Mucosa of rectum (tissue), 2 donors: ENCODE results near the gene USP3.

Experiments
- H3K27ac ChIP-seq, 2 donors: one replicate each; pipeline ENCODE4 v1.7.0; 2013; ENCODE audit warnings: inconsistent platforms in 2 of 2, low read depth in 2 of 2, low read length in 2 of 2
- H3K27me3 ChIP-seq, 2 donors: one replicate each; pipeline ENCODE4 v1.7.0; 2013; ENCODE audit warnings: low read length in 2 of 2; ENCODE audit not compliant: control insufficient read depth in 2 of 2, insufficient read depth in 2 of 2
- H3K36me3 ChIP-seq, 2 donors: one replicate each; pipeline ENCODE4 v1.7.0; 2013; ENCODE audit warnings: low read length in 2 of 2; ENCODE audit not compliant: control insufficient read depth in 2 of 2, insufficient read depth in 2 of 2
- H3K4me1 ChIP-seq, 2 donors: one replicate each; pipeline ENCODE4 v1.7.0; 2013; ENCODE audit warnings: low read length in 2 of 2, mild to moderate bottlenecking in 1 of 2; ENCODE audit not compliant: control insufficient read depth in 2 of 2, insufficient read depth in 2 of 2
- H3K4me3 ChIP-seq, 2 donors: one replicate each; pipeline ENCODE4 v1.7.0; 2013; ENCODE audit warnings: low read length in 2 of 2
- H3K9ac ChIP-seq, 2 donors: one replicate each; pipeline ENCODE4 v1.7.0; 2013; ENCODE audit warnings: low read length in 2 of 2, low read depth in 1 of 2, mild to moderate bottlenecking in 1 of 2
- H3K9me3 ChIP-seq, 2 donors: one replicate each; pipeline ENCODE4 v1.7.0; 2013; ENCODE audit warnings: low read length in 2 of 2; ENCODE audit not compliant: control insufficient read depth in 2 of 2
- donor health status: healthy.
- donor health status: Normal muscosa, but diverticular disease.

USP3 gene

DNA sequence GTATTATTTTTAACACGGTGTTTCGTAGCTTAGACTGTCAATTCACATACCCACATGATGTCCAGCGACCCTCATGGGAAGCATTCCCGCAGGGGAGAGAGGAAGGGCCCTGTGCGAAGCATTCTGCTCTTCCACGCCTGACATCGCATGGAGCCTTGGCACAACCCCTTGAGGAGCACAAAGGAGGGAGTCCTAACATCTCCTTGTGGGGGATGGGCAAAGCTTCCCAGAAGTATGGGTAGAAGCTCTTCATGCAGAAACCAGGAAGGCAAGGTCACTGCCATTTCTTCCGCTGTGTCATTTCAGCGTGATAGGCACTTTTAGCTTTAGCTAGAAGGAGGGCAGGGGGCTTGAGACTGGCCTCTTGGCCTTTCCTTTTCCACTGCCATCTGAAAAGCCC lies 28.7 kb upstream of the USP3 start:
- Histone ChIP-seq H3K27me3 (no peaks in the 10 kb centered on the region), H3K4me3 (no peak overlapping the region), H3K27ac (peak overlapping the region; percentile 23 to 39), H3K9me3 (no peaks in the 10 kb centered on the region), H3K4me1 (peaks cover 43% of the 10 kb centered on the region in 2 donors), H3K36me3 (no peaks in the 10 kb centered on the region), H3K9ac (no peak overlapping the region)

DNA sequence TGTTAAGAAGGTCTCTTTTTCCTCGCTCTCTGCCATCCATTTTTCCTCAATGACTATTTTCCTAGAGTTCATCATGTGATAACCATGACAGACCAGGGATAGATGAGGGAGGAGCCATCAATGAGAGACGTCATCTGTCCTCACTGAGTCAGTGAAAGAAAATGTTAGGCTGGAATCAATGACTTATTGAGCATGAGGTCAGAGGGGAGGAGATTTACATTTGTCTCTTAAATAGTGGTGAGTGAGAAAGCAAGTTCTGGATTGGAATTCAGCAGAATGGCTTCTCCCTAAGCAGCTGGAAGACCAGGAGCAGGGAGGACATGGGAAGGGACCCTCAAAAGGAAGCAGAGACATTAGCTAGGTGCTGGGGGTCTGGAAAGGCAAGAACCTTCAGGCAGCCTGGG lies 28.2 kb upstream of the USP3 start:
- Histone ChIP-seq H3K27ac (peak overlapping the region in 1 of 2 donors; percentile 23), H3K9me3 (no peaks in the 10 kb centered on the region), H3K27me3 (no peaks in the 10 kb centered on the region), H3K4me3 (no peak overlapping the region), H3K36me3 (no peaks in the 10 kb centered on the region), H3K9ac (no peak overlapping the region), H3K4me1 (peaks cover 43% of the 10 kb centered on the region in 2 donors)

GRCh38 chr15:63478243-63478642 lies 26.1 kb upstream of the USP3 start:
- H3K9me3 ChIP-seq, result no peaks in the 10 kb centered on the region
- H3K27ac ChIP-seq, result peak overlapping the region; percentile 9 to 11
- H3K4me1 ChIP-seq, result peaks cover 42% of the 10 kb centered on the region in 2 donors
- no peaks in the 10 kb centered on the region for H3K36me3 ChIP-seq
- H3K27me3 ChIP-seq, result no peaks in the 10 kb centered on the region
- H3K4me3 ChIP-seq, result no peak overlapping the region
- H3K9ac ChIP-seq, result no peak overlapping the region

DNA sequence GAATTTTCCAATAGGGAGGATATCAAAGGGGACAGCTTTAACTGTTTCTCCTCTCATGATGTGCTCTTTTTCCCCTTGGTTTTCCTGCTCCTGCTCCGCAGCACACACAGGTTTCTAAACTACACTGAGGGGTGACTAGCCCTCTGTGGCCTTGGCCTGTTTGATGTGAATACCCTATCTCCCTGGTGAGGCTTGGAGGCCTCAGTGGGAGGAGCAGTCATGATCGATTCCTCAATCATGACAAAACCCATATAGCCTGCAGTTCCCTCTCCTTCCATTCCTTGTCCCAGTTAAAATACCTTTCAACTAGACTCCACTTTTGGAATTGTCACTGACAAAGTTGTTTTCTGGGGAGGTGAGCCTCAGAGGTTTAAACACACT lies 24.0 kb upstream of the USP3 start:
- Histone ChIP-seq H3K9ac (no peak overlapping the region), H3K9me3 (no peaks in the 10 kb centered on the region), H3K27ac (peak overlapping the region; percentile 10 to 67), H3K27me3 (no peaks in the 10 kb centered on the region), H3K4me1 (peaks cover 22 to 32% of the 10 kb centered on the region in 2 donors), H3K4me3 (no peak overlapping the region), H3K36me3 (no peaks in the 10 kb centered on the region)

DNA sequence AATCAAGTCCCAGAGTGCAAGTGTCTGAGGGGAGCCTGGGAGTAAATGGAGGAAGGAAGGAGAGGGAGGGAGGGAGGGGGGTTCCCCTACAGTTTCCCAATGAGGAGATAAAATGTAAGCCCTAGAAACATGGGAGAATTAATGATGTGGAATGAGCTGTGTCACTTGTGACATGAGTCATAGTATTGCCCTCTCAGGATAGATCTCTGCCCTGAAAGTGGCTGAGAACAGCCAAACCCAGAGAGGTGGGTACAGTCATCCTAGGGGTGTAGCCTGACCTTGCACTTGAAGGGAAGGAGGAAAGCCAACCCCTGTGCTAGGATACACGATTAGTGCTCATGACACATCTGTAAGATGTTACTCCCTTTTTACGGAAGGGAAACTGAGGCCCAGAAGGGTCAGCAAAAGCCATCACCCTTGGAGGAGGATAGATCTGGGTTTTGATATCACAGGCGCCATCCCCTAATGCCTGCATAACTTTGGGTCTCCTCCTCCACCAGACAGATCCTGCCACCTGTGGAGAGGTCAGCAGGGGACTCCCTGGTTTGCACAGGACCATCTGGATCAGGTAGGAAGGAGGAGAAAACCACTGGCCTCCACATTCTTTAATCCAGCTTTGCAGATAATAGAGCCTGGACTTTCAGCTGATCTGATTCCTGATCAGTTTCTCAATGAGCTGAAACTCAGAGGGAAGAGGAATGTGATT lies 23.1 kb upstream of the USP3 start:
- Histone ChIP-seq H3K4me3 (no peak overlapping the region), H3K9ac (no peak overlapping the region), H3K27ac (no peak overlapping the region), H3K9me3 (no peaks in the 10 kb centered on the region), H3K4me1 (peaks cover 16 to 27% of the 10 kb centered on the region in 2 donors), H3K27me3 (no peaks in the 10 kb centered on the region), H3K36me3 (no peaks in the 10 kb centered on the region)

DNA sequence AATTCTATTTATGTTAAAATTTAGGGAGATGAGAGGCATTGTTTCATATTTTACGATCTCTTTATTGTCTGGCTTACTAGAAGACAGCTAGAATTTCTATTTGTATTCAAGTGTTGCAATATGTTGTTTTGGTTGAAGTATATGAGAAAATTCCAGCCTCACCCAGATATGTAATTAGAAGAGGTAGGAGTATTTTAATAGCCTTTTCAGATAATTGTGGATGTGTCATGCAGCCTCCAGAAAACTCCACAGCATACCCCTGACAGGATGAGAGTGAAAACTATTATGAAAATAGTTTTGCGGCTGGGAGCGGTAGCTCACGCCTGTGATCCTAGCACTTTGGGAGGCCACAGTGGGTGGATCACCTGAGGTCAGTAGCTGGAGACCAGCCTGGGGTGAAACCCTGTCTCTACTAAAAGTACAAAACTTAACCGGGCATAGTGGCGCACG lies 21.5 kb upstream of the USP3 start:
- Histone ChIP-seq H3K36me3 (no peaks in the 10 kb centered on the region), H3K27me3 (no peaks in the 10 kb centered on the region), H3K27ac (no peak overlapping the region), H3K4me1 (peaks cover 10 to 26% of the 10 kb centered on the region in 2 donors), H3K4me3 (no peak overlapping the region), H3K9me3 (no peaks in the 10 kb centered on the region), H3K9ac (no peak overlapping the region)

DNA sequence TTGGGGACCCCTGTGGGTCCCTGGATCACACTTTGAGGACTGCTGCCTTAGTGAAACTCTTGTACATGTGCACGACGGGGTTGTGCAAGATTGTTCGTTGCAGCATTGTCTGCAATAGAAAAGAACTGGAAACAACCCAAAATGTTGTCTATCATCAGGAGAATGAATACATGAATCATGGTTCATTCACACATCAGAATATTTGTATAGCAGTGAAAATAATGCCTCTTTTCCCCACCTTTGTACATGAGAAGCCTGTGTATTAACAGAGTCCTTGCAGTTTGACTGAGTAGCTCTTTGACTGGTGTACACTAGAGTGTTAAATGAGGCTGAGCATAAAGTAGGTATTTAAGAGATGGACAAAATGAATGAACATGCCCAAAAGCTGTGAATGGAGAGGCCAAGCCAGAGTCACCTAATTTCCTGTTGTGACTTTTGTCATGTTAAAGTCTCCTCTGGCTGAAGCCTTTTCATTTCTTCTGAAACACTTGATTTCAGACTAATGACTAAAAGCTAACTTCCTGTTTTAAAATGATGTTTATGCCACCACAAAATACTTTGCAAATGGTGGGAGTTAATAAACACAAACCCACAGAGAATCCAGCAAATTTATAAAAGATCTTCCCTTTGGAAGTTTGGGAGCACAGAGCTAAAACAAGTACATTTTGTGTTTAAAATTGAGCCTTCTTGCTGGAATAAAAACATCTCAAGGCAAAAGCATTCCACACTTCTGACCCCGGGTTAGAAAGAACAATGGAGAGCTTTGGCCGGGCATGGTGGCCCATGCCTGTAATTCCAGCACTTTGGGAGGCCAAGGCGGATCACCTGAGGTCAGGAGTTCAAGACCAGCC lies 20.6 kb upstream of the USP3 start:
- no peak overlapping the region for H3K4me3 ChIP-seq
- H3K27me3 ChIP-seq, result no peaks in the 10 kb centered on the region
- no peaks in the 10 kb centered on the region for H3K9me3 ChIP-seq
- no peak overlapping the region for H3K9ac ChIP-seq
- H3K4me1 ChIP-seq, result peaks cover 4 to 20% of the 10 kb centered on the region in 2 donors
- H3K36me3 ChIP-seq, result no peaks in the 10 kb centered on the region
- H3K27ac ChIP-seq, result peak overlapping the region in 1 of 2 donors; percentile 43

DNA sequence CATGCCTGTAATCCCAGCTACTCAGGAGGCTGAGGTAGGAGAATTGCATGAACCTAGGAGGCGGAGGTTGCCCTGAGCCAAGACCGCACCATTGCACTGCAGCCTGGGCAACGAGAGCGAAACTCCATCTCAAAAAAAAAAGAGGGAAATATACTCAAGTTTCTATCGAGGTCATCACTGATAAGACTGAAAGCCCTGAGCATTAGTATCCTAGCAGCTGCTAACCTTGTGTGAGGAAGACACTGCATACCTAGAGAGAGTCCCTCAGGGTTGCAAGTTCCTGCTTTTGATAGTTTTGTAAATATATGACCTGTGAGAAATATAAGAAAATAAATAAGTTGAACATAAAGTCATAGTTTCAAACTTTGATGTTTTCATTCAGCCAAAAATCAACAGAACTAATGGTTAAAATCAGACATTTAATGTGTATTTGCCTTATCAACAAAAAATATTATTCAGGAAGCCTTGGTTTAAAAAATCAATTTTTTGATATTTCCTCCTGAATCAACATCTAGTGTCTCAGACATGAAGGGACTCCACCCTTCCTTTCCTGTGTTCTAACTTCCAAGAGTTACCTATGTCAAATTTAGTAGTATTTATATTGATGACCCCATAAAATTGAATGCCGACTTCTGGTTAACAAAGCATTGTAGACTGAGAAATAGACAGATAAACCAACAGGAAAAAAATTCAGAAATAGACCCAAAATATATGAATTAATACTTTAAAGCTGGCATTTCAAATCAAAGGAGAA lies 19.8 kb upstream of the USP3 start:
- Histone ChIP-seq H3K4me3 (no peak overlapping the region), H3K9me3 (no peaks in the 10 kb centered on the region), H3K27me3 (no peaks in the 10 kb centered on the region), H3K27ac (no peak overlapping the region), H3K4me1 (peaks cover 4 to 15% of the 10 kb centered on the region in 2 donors), H3K9ac (no peak overlapping the region), H3K36me3 (no peaks in the 10 kb centered on the region)

DNA sequence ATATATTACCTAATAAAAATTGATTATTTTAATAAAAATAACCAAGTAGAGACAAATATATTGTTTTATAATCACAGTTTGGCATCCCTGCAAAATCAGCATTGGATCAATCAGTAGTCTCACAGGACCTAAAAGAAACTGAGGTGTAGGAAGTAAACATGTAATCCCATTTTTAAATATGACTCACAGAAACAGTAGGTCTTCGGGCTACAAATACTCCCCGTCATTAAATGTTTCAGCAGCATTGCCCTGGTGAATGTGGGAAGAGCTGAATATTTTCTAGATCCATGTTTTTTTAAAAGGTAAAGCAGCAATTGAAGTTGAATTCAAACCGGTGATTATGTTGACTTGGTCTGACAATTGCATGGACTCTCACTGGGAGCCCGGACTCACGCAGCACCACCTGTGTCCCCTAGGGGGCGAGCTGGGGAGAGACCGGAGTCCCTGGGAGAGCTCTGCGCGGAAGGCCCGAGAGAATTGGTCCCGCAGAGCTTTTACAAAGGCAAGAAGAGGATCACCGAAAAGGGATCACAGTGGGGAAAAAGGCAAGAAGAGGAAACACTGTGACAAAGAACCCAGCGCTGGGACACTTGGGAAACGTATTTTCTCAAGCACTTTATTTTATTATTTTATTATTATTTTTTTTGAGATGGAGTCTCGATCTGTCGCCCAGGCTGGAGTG lies 17.2 kb upstream of the USP3 start:
- Histone ChIP-seq H3K4me3 (peak overlapping the region in 1 of 2 donors; percentile 26), H3K9me3 (no peaks in the 10 kb centered on the region), H3K36me3 (no peaks in the 10 kb centered on the region), H3K9ac (peak overlapping the region; percentile 1 to 27), H3K4me1 (peaks cover 0 to 15% of the 10 kb centered on the region in 2 donors), H3K27ac (no peak overlapping the region), H3K27me3 (no peaks in the 10 kb centered on the region)
